Sigmoid colon (tissue), 7 donors: ENCODE measurements around the gene CYP46A1. TPM values are rescaled to one million over a fixed set of nuclear protein-coding genes. Genes with fewer than 3 reads are reported as not detected.

Experiments
- DNase-seq: peaks from one replicate; pipeline ENCODE4 v3.0.0-alpha.2; 2019
- H3K27ac ChIP-seq, 4 donors: fragments of 200-600 bp; sonication (generic); one replicate each; pipeline ENCODE4 v1.5.1; 2016 to 2019; ENCODE audit warnings: mild to moderate bottlenecking in 1 of 4
- H3K27me3 ChIP-seq, 3 donors: fragments of 200-600 bp; sonication (generic); one replicate each; pipeline ENCODE4 v1.5.1; 2019; ENCODE audit warnings: mild to moderate bottlenecking in 1 of 3
- H3K36me3 ChIP-seq, 4 donors: fragments of 200-600 bp; sonication (generic); one replicate each; pipeline ENCODE4 v1.5.1; 2016 to 2019
- H3K4me1 ChIP-seq, 4 donors: fragments of 200-600 bp; sonication (generic); one replicate each; pipeline ENCODE4 v1.5.1; 2017 to 2019
- H3K4me3 ChIP-seq, 4 donors: fragments of 200-600 bp; sonication (generic); one replicate each; pipeline ENCODE4 v1.5.1; 2017 to 2019; ENCODE audit warnings: mild to moderate bottlenecking in 2 of 4, moderate library complexity in 1 of 4
- H3K9me3 ChIP-seq, 4 donors: fragments of 200-600 bp in 3 of 4; sonication (generic) in 3 of 4; one replicate each; pipeline versions ENCODE4 v1.5.1 to v1.6.1; 2013 to 2019
- CTCF ChIP-seq, 4 experiments: fragments of 450-650 bp in 3 of 4; fragments of 200-600 bp in 1 of 4; IDR thresholded peaks; one replicate each; pipeline ENCODE4 v1.5.1; 2016 to 2019; ENCODE audit warnings: antibody characterized with exemption in 4 of 4, mild to moderate bottlenecking in 3 of 4, moderate library complexity in 2 of 4
- EP300 ChIP-seq, 4 donors: sonication (generic); formaldehyde crosslinking; IDR thresholded peaks; one replicate each; pipeline ENCODE4 v1.6.1; 2017; ENCODE audit warnings: antibody characterized with exemption in 4 of 4
- POLR2A ChIP-seq, 2 donors: fragments of 450-650 bp; IDR thresholded peaks; one replicate each; pipeline ENCODE4 v1.6.1; 2016; ENCODE audit warnings: antibody characterized with exemption in 2 of 2, mild to moderate bottlenecking in 2 of 2, moderate library complexity in 2 of 2
- POLR2AphosphoS5 ChIP-seq, 4 donors: sonication (generic); formaldehyde crosslinking; IDR thresholded peaks; one replicate each; pipeline ENCODE4 v1.6.1; 2017; ENCODE audit warnings: antibody characterized with exemption in 4 of 4
- WGBS, 2 donors: extraction: QIAGEN DNeasy Blood & Tissue Kit; methylation state at CpG; one replicate each; pipeline ENCODE4 v1.1.7; 2013; 5-methylcytosine and 5-hydroxymethylcytosine counted together
- intact Hi-C: fragments of 100-400 bp; cut with DNase I; formaldehyde crosslinking; loops from one replicate; pipeline ENCODE4 v1.15.1; 2023
- polyA plus RNA-seq, 3 donors: library from polyadenylated mRNA; stranded (reverse); fragments of 200-250 nt; gene quantifications; one replicate each; pipeline ENCODE4 v1.2.3, GENCODE V29; 2013
- total RNA-seq, 4 donors: library from RNA; depleted of rRNA; stranded (reverse); fragments of >200 nt; gene quantifications; one replicate each; pipeline ENCODE4 v1.1.0, GENCODE V29; 2016
- donor health status: healthy with polysubstance abuse.
- donor health status: Bipolar disorder and iron deficiency.
- donor health status: healthy.

The CYP46A1 gene
- total and polyA plus RNA-seq, 7 donors: under 0.01 to 2.0 (median 0.84) TPM; not detected in 1

- TF ChIP-seq POLR2AphosphoS5 (IDR thresholded peaks at IDR 0.05) (no peak), EP300 (IDR thresholded peaks at IDR 0.05) (no peak), CTCF (IDR thresholded peaks at IDR 0.05) (no peak), POLR2A (IDR thresholded peaks at IDR 0.05) (no peak)
- intact Hi-C loops: no loop called here
- H3K4me3 ChIP-seq: no peak overlapping the region
- H3K27me3 ChIP-seq: no peaks in the 10 kb centered on the region
- H3K36me3 ChIP-seq: no peaks in the 10 kb centered on the region
- peak overlapping the region; percentile 80 to 90 (median 84) for H3K27ac ChIP-seq
- DNase-seq: no peak
- H3K4me1 ChIP-seq: peaks cover 0 to 73% (median 55%) of the 10 kb centered on the region in 4 donors
- 70 to 88% methylated on average over 22 of the region's 22 CpGs for WGBS, 2 donors
- H3K9me3 ChIP-seq: no peaks in the 10 kb centered on the region
These were observed 63.7 kb downstream of the CYP46A1 start for GRCh38 chr14:99747582-99748330.

- TF ChIP-seq POLR2AphosphoS5 (IDR thresholded peaks at IDR 0.05) (no peak), CTCF (IDR thresholded peaks at IDR 0.05) (no peak), POLR2A (IDR thresholded peaks at IDR 0.05) (no peak), EP300 (IDR thresholded peaks at IDR 0.05) (no peak)
- intact Hi-C loops: no loop called here
- 81% methylated on average over 9 of the region's 9 CpGs for WGBS, 2 donors
- Histone ChIP-seq H3K4me1 (peaks cover 0 to 80% (median 63%) of the 10 kb centered on the region in 4 donors), H3K27me3 (no peaks in the 10 kb centered on the region), H3K27ac (peak overlapping the region in 3 of 4 donors; percentile 80 to 86 (median 83)), H3K4me3 (no peak overlapping the region), H3K9me3 (no peaks in the 10 kb centered on the region), H3K36me3 (no peaks in the 10 kb centered on the region)
- DNase-seq: no peak
These were observed 64.4 kb downstream of the CYP46A1 start for GRCh38 chr14:99748529-99748928.

- intact Hi-C loops: no loop called here
- no peaks in the 10 kb centered on the region for H3K27me3 ChIP-seq
- H3K36me3 ChIP-seq: no peaks in the 10 kb centered on the region
- peaks cover 0 to 86% (median 69%) of the 10 kb centered on the region in 4 donors for H3K4me1 ChIP-seq
- 83 to 90% methylated on average over 13 of the region's 13 CpGs for WGBS, 2 donors
- peak overlapping the region; percentile 39 to 92 (median 84) for H3K27ac ChIP-seq
- no peak for DNase-seq
- H3K9me3 ChIP-seq: no peaks in the 10 kb centered on the region
- H3K4me3 ChIP-seq: no peak overlapping the region
- TF ChIP-seq POLR2AphosphoS5 (IDR thresholded peaks at IDR 0.05): no peak
- TF ChIP-seq EP300 (IDR thresholded peaks at IDR 0.05): no peak
- peak in 1 of 4 experiments; percentile 29 for TF ChIP-seq CTCF (IDR thresholded peaks at IDR 0.05)
These were observed 65.0 kb downstream of the CYP46A1 start for GRCh38 chr14:99749142-99749541.

- 55 to 73% methylated on average over 23 of the region's 23 CpGs for WGBS, 2 donors
- no peaks in the 10 kb centered on the region for H3K27me3 ChIP-seq
- no peak for DNase-seq
- no peaks in the 10 kb centered on the region for H3K36me3 ChIP-seq
- peaks cover 0 to 87% (median 73%) of the 10 kb centered on the region in 4 donors for H3K4me1 ChIP-seq
- no peak overlapping the region for H3K4me3 ChIP-seq
- intact Hi-C loops: no loop called here
- TF ChIP-seq POLR2A (IDR thresholded peaks at IDR 0.05) (no peak), POLR2AphosphoS5 (IDR thresholded peaks at IDR 0.05) (peak in 2 of 4 donors; percentile 28 to 32)
- no peaks in the 10 kb centered on the region for H3K9me3 ChIP-seq
- peak overlapping the region; percentile 39 to 92 (median 84) for H3K27ac ChIP-seq
These were observed 65.9 kb downstream of the CYP46A1 start for GRCh38 chr14:99749763-99750715.
